GM19351 (cell line): ENCODE measurements around the gene EYA4.

Experiments used
- ATAC-seq: cut with Tn5 transposase; IDR thresholded peaks from one replicate; pipeline ENCODE4 v1.9.1; 2021; ENCODE audit warnings: mild to moderate bottlenecking, moderate library complexity; ENCODE audit not compliant: unreplicated experiment

Gene EYA4, protein sequence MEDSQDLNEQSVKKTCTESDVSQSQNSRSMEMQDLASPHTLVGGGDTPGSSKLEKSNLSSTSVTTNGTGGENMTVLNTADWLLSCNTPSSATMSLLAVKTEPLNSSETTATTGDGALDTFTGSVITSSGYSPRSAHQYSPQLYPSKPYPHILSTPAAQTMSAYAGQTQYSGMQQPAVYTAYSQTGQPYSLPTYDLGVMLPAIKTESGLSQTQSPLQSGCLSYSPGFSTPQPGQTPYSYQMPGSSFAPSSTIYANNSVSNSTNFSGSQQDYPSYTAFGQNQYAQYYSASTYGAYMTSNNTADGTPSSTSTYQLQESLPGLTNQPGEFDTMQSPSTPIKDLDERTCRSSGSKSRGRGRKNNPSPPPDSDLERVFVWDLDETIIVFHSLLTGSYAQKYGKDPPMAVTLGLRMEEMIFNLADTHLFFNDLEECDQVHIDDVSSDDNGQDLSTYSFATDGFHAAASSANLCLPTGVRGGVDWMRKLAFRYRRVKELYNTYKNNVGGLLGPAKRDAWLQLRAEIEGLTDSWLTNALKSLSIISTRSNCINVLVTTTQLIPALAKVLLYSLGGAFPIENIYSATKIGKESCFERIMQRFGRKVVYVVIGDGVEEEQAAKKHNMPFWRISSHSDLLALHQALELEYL

GRCh38 chr6:133241086-133241900 is at the start of gene EYA4:
EYA4 (plus strand) TSS chr6:133241357; CDS start chr6:133274781, 33,424 bp downstream.
- no peak for ATAC-seq

DNA sequence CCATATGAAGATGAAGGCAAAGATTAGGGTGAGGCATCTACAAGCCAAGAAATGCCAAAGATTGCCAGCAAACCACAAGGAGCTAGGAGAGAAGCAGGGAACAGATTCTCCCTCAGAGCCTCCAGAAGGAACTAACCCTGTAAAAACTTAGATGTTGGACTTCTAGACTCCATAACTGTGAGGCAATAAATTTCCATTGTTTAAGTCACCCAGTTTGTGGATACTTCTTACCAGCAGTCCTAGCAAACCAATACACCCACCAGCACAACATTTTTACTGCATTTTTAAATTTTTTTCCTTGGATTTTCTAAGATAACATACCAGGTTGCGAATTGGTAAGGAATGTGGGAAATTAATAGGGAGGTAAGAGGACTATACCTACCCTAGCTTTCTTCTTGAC is 47.8 kb upstream of the EYA4 start:
- ATAC-seq = no peak

- no peak for ATAC-seq
These were observed 42.4 kb upstream of the EYA4 start for GRCh38 chr6:133198725-133199124.

DNA sequence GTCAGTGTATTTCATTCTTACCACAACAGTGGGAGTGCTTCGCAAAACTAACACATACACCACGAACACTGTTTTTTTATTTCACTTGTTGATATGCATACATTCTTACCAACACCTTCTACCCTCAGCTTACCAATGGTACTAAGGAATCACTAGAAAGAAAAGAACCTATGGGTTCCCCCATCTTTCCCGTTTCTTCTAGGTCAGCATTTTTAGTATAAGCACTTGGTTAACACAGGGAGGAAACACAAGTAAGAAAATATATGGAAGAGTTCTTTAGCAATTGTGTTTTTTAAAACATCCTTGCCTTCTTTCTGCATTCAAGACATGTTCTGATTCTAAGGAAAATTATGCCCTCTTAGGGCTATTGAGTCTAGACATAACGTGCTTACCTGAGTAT is 39.9 kb upstream of the EYA4 start:
- ATAC-seq = no peak

DNA sequence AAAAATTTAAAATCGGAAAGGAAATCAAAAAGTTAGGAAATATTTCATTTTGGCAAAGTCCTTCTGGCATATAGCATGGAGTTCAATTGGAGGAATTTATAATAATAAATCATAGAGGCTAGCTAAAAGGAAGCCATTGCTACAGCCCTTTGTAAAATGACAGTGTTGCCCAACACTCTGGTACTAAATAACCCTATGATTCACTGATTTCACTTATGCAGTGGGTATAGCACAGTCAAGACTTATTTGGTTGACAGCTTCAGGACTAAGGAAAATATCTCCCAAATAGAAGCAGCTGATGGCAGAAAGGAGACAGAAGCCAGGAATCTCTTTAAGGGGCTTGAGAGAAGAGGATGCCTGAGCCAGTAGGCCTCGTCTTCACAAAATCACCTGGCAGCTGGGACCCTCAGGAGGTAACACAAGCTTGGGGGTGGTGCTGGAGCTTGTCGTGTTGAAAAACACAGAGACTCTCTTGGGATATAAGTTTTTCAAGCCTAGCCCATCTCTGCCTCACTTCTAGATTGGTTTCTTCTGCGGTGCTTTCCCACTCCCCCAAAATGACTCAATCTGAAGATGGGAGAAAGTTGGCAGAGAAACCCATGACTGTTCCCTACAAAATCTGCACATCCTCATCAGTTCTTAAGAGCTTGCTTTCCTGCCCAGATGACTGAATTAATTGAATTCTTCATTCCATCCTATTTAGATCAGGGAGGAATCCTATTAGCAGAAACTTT is 38.4 kb upstream of the EYA4 start:
- ATAC-seq = no peak

DNA sequence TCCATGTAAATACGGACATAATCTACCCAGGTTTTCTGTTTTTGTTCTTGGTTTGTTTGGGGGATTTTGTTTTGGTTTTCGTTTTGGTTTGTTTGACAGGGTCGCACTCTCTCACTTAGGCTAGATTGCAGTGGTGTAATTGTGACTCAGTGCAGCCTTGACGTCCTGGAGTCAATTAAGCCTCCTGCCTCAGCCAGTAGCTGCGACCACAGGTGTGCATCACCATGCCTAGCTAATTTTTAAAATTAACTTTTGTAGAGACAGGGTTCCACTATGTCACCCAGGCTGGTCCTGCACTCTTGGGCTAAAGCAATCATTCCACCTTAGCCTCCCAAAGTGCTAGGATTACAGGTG is 37.8 kb upstream of the EYA4 start:
- no peak for ATAC-seq

- no peak for ATAC-seq
These were observed 35.9 kb upstream of the EYA4 start for GRCh38 chr6:133205304-133205703.

DNA sequence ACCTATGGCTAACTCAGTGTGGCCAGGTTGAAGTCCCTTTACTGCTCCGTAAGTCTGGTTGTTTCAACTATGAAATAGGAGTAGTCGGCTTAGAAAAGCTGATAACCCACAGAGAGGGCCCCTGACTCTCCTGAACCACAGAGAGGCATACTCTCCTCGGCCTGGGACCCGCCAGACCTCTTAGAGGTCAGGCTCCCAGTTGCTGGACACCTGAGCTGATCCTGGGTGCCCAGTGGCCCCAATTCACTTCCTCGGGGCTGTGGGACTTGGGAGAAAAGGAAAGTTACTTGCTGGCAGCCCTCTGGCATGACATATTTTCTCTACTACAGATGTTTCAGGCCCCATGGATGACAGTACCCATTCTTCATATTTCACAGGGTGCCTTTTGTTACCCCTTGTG is 34.2 kb upstream of the EYA4 start:
- ATAC-seq = no peak

DNA sequence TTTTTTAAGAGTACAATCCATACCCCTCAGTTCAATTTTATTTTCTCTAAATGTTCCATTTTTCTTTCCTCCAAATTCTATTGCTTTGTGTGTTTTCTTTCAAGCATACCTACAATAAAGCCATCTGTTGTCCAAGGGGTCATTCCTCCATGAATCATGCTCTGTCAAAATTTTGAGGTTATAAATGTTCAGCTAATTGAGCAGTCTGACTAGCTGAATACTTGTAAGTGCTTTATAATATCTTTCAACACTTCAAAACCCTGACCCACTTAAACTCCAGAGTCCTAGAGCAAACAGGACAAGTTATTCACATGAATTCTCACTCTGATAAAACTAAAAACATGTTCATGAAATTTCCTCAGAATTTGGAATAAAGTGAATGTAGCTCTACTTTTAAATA is 33.4 kb upstream of the EYA4 start:
- ATAC-seq = no peak

DNA sequence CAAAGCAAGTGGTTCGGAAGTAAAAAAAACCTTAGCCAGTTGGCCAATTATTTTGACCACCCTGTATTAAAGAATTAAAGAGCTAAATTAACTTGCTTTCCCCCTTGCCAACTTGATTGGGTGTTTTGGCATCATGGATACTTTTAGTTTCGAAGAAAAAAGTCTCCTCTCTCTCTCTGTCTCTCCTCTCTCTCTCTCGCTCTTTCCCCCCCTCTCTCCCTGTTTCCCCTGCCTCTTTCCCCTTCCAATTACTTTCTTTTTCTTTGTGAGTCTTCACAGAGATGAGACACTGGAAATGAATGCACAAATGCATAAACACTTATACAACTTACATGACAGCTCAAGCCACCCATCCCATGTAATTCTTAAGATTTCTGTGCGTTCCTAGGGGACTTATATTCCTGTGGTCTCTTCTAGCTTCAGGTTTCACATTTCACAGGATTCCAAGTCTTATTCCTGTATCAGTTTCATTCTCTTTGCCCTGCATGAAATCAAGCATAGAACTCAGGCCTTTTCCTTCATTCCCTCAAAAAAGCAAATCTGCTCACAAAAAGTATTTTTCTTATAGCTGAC is 32.9 kb upstream of the EYA4 start:
- no peak for ATAC-seq

DNA sequence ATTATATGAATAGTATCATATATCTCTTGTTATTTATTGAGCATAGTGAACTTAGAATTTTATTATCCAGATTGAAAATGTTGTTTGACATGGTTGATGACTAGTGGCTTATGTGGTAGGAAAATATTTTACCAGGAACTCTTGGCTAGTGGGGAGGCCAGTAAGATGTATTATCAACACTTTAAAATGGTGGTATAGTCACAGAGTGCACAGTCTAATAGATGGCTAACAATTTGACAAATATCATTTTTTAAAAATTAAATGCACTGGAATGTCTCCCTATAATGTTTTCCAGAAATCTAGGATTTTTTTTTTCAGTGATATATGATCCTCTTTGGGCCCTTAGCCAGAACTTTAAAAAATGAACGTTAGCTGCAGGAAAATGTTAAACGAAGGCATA is 26.9 kb upstream of the EYA4 start:
- ATAC-seq = no peak

DNA sequence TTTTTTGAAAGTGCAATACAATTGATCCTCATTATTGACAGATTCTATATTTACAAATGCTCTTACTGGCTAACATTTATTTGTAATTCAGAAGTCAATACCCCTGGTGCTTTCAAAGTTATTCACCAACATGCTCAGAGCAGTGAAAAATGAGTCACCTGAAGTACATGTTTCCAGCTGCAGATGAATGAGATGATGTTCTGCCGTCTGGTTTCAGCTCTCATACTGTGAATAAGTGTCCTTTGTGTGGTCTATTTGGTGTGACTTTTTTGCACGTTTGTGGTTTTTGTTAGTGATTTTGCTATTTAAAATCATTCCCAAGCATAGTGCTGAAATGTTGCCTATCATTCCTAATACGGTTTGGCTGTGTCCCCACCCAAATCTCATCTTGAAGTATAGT is 22.3 kb upstream of the EYA4 start:
- no peak for ATAC-seq

- ATAC-seq = no peak
These were observed 17.6 kb upstream of the EYA4 start for GRCh38 chr6:133223452-133224029.

DNA sequence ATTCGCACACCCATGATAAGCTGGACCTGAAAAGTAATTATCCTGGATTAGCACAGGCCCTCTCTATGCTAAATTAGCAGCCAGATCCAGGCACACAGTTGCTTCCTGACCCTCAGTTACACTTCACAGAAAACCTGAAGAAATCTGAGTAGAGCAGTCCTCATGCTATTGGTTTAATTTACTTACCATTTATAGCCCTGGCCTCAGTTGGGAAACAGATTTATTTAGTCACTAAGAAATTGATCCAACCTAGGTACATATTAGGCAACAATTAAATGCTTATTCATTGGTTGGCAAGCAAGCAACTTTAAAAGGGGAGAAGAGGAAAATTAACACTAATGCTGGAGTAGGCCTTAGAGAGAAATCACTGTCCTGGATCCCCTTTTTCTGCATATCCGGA is 15.6 kb upstream of the EYA4 start:
- no peak for ATAC-seq

GRCh38 chr6:133227344-133227743 is 13.8 kb upstream of the EYA4 start:
- no peak for ATAC-seq

GRCh38 chr6:133230052-133230451 is 11.1 kb upstream of the EYA4 start:
- no peak for ATAC-seq

GRCh38 chr6:133235221-133235620 is 5.9 kb upstream of the EYA4 start:
- no peak for ATAC-seq

GRCh38 chr6:133236932-133237331 is 4.2 kb upstream of the EYA4 start:
- no peak for ATAC-seq

DNA sequence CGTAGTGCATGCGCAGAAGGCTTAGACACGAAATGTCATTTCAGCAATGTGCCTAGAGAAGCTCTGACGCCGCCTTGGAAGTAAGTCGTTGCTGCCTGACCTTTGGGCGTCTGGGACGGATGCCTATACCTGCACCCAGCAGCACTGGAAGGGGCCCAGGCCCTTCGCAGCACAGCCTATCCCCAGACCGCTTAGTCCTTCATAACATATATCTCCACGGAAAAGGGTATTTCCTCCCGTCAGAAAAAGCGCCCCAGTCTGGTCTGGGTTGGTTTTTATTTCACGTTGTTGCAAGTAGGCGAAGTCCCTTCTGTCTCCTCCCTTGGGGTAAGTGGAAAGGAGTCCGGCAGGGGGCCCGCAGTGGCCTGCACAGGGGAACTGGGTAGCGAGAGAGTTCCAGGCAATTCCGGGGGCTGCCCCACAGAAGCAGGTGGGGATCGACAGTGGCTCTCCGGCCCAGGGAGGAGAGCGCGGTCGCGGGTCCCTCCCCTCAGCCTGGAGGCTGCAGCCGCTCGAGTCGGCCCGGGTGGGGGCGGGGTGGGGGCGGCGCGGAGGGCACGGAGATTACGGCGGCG is 559 bp upstream of the EYA4 start:
- no peak for ATAC-seq
